Measurements from ENCODE around the gene C1orf167. TPM values are rescaled to one million over a fixed set of nuclear protein-coding genes. Genes with fewer than 3 reads are reported as not detected.

Gene C1orf167
- total RNA-seq, 1 donor from 2014 or later = not detected

DNA sequence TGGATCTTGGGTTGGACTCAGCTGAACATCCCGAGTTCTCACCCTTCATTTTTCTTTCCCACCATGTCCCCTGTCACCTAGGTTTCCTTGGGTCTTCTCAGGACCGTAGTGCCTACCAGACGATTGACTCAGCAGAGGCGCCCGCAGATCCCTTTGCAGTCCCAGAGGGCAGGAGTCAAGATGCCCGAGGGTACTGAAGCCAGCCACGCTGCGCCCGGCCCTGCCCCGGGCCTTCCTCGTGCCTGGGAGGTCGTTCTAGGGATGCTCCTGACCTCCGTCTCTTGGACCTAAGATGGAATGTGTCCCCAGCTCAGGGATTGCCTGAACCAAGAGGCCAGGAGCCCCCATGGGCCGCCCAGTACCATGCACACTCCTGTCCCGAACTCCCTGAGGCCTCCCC lies 12.0 kb upstream of the C1orf167 start:
- no peak for DNase-seq (ENCODE audit: low spot score)
- Mint-ChIP-seq H3K27ac (ENCODE audit: unreplicated experiment) (no peak overlapping the region), H3K4me1 (ENCODE audit: low read depth) (peaks cover 16% of the 10 kb centered on the region), H3K36me3 (ENCODE audit: low read depth) (peaks cover 12% of the 10 kb centered on the region), H3K9me3 (ENCODE audit: low read depth) (no peaks in the 10 kb centered on the region), H3K27me3 (ENCODE audit: low read depth) (no peaks in the 10 kb centered on the region), H3K4me3 (ENCODE audit: unreplicated experiment) (no peak overlapping the region)
- TF ChIP-seq, protein P1, sequence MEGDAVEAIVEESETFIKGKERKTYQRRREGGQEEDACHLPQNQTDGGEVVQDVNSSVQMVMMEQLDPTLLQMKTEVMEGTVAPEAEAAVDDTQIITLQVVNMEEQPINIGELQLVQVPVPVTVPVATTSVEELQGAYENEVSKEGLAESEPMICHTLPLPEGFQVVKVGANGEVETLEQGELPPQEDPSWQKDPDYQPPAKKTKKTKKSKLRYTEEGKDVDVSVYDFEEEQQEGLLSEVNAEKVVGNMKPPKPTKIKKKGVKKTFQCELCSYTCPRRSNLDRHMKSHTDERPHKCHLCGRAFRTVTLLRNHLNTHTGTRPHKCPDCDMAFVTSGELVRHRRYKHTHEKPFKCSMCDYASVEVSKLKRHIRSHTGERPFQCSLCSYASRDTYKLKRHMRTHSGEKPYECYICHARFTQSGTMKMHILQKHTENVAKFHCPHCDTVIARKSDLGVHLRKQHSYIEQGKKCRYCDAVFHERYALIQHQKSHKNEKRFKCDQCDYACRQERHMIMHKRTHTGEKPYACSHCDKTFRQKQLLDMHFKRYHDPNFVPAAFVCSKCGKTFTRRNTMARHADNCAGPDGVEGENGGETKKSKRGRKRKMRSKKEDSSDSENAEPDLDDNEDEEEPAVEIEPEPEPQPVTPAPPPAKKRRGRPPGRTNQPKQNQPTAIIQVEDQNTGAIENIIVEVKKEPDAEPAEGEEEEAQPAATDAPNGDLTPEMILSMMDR (IDR thresholded peaks at IDR 0.05) = no peak

DNA sequence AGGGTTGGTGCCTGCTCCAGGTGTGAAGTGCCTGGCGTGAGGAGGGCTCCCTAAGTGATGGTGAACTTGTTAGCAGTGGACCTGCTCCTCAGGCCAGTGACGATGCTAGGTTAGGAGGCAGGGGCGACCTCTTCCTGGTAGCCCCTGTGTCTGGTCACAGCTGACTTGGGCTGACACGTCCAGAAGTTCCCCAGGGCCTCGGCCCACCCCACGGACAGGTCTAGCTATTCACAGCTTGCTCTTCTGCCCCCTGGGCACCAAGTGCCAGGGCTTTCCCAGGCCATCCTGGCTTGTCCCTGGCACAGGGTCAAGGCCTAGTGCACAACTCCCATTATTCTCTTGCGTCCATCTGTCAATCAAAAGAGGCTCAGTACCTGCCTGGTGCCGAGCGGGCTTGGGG lies 10.9 kb upstream of the C1orf167 start:
- peaks cover 2% of the 10 kb centered on the region for H3K27me3 Mint-ChIP-seq (ENCODE audit: low read depth)
- TF ChIP-seq, protein P1 (IDR thresholded peaks at IDR 0.05) = no peak
- DNase-seq (ENCODE audit: low spot score) = no peak
- no peak overlapping the region for H3K4me3 Mint-ChIP-seq (ENCODE audit: unreplicated experiment)
- H3K4me1 Mint-ChIP-seq (ENCODE audit: low read depth) = peaks cover 16% of the 10 kb centered on the region
- H3K9me3 Mint-ChIP-seq (ENCODE audit: low read depth) = no peaks in the 10 kb centered on the region
- H3K27ac Mint-ChIP-seq (ENCODE audit: unreplicated experiment) = no peak overlapping the region
- peaks cover 12% of the 10 kb centered on the region for H3K36me3 Mint-ChIP-seq (ENCODE audit: low read depth)

DNA sequence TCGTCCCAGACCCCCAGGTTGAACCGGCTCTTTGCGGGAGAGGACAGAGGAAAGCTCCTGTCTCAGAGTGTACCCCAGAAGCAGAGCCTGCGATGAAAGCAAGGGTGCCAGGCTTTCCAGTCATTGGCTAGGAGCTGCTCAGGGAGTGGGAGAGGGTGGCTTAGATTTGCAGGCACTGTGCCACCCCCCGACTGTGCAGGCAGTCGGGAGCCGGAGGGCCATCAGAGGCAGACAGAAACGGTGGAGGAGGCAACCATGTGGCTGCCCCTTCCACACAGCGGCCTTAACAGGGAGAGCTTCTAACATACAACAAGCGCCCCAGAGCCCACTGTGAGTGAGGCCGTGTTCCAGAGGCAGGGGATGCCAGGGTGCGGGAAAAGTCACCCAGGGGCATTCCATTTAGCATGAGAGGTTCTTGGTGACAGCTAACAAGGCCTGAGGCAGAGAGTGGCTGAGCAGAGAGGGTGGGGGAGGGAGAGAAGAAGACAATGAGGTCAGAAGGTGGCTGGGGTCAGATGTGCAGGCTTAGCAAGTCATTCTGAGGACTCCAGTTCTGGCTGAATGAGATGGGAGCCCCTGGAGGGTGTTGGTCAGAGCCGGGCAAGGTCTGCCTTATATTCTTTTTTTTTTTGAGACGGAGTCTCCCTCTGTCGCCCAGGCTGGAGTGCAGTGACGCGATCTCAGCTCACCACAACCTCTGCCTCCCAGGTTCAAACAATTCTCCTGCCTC lies 9.5 kb upstream of the C1orf167 start:
- H3K9me3 Mint-ChIP-seq (ENCODE audit: low read depth) = peaks cover 4% of the 10 kb centered on the region
- H3K36me3 Mint-ChIP-seq (ENCODE audit: low read depth) = peaks cover 10% of the 10 kb centered on the region
- H3K27me3 Mint-ChIP-seq (ENCODE audit: low read depth) = peaks cover 6% of the 10 kb centered on the region
- H3K27ac Mint-ChIP-seq (ENCODE audit: unreplicated experiment) = no peak overlapping the region
- no peak overlapping the region for H3K4me3 Mint-ChIP-seq (ENCODE audit: unreplicated experiment)
- TF ChIP-seq, protein P1 (IDR thresholded peaks at IDR 0.05) = no peak
- no peak for DNase-seq (ENCODE audit: low spot score)
- H3K4me1 Mint-ChIP-seq (ENCODE audit: low read depth) = peaks cover 16% of the 10 kb centered on the region

DNA sequence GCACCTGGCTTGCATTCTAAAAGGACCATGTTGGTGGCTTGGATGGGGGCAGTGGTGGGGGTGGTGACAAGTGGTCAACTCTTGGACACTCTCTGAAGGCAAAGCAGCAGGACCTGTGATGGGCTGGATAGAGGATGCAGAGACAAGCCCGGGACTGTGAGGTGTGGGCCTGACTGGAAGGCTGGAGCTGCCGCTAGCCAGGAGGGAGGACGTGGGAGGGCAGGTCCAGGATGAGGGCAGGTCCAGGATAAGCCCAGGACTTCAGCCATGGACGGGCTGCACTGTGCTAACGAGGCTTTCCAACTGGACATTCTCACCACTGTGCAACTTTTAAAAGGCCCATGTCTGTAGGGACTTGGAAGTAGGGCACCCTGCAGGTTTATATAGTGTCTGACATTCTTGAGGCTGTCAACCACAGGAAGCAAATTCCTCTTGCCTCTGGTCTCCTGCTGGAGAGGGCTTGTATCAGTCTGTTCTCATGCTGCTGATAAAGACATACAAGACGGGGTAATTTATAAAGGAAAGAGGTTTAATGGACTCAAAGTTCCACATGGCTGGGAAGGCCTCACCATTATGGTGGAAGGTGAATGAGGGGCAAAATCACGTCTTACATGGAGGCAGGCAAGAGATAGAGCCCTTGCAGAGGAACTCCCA lies 8.3 kb upstream of the C1orf167 start:
- Mint-ChIP-seq H3K27ac (ENCODE audit: unreplicated experiment) (no peak overlapping the region), H3K4me3 (ENCODE audit: unreplicated experiment) (no peak overlapping the region)
- DNase-seq (ENCODE audit: low spot score) = no peak

DNA sequence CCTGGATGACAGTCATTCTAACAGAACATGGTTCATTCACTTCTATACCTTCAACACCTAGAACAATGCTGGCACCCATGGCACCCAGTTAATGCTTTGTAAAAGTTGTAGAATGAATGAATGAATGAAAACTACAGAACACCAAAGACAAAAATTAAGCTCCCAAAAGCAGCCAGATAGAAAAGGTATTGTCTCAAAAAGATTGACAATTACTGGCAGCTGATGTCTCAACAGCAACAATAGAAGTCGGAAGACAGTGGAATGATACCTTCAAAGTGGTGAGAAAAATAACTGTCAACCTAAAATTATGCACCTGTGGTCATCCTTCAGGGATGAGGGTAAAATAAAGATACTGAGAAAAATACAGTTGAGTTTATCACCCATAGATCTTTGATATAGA lies 4.9 kb upstream of the C1orf167 start:
- peaks cover 4% of the 10 kb centered on the region for H3K9me3 Mint-ChIP-seq (ENCODE audit: low read depth)
- H3K4me3 Mint-ChIP-seq (ENCODE audit: unreplicated experiment) = no peak overlapping the region
- no peak overlapping the region for H3K27ac Mint-ChIP-seq (ENCODE audit: unreplicated experiment)
- TF ChIP-seq, protein P1 (IDR thresholded peaks at IDR 0.05) = no peak
- H3K4me1 Mint-ChIP-seq (ENCODE audit: low read depth) = peaks cover 13% of the 10 kb centered on the region
- peaks cover 3% of the 10 kb centered on the region for H3K36me3 Mint-ChIP-seq (ENCODE audit: low read depth)
- no peak for DNase-seq (ENCODE audit: low spot score)
- peaks cover 15% of the 10 kb centered on the region for H3K27me3 Mint-ChIP-seq (ENCODE audit: low read depth)

More for the DNA sequence above, 8.3 kb upstream of the C1orf167 start:
- Mint-ChIP-seq H3K36me3 (ENCODE audit: low read depth) (peaks cover 10% of the 10 kb centered on the region), H3K4me1 (ENCODE audit: low read depth) (peaks cover 16% of the 10 kb centered on the region), H3K27me3 (ENCODE audit: low read depth) (peaks cover 6% of the 10 kb centered on the region), H3K9me3 (ENCODE audit: low read depth) (peaks cover 4% of the 10 kb centered on the region)
- TF ChIP-seq, protein P1 (IDR thresholded peaks at IDR 0.05) = no peak
